CD1c-positive myeloid dendritic cell (primary cell): ENCODE measurements around the gene LUM.
A peak's percentile ranks its signal among the peaks of the same experiment; 100 is the strongest.
"Not testable (repeated sequence)": the region's sequence is repeated elsewhere in the genome, so short reads cannot be mapped to it uniquely, and the experiment has no call there.

Experiments
- DNase-seq: peaks from one replicate; pipeline ENCODE4 v3.0.0-alpha.2; 2016; ENCODE audit errors: extremely low spot score

Gene LUM

DNA sequence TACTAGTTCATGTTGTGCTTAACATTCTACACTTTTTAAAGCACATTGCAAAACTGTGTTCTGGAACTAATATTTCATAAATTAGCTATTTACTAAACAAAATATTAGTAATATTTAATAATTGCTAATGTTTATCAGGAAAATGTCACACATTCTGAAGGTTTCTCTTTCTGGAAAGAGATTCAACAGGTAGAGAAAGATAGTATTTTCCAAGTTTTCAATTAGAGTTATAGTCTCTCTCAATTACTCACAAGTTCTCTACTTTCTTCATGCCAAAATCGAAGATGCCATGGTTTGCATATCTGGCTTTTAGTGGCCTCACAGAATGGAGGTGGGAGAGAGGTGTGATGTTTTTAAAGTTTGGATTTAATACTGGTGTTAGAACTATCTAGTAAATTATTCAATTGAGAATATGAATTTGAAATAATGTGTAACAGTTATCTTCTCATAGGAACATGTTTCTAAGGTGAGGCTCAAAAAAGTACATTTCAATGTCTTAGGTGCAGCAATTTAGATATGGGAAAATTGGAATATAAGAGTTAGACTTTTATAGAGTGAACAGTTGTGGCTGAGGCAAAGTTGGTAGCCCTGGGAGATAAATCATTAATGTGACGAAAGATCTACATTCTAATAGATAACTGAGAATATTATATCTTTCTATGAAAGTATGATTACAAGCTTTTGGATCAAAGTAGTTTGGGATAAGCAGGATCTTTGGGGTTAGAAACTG, 1.5 kb downstream of the LUM start:
- no peak for DNase-seq

DNA sequence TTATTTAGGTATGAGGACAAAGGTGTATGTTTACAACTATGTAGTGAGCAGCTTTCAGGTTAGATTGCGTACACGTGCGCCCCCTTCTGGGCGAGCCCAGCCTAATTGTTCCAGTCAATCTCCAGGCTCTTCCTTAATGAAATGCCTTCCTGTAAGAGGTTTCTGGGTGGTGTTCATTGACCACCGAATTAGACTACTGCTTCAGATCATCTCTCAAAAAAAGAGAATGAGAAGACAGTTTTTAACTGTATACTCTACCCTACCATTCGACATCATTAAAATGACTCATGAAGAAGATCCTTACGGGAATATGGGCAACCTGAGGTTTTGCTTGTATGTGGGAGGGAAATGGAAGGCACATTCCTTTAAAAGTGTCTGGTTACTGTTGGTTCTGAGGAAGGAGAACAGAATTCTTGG, 2.1 kb downstream of the LUM start:
- DNase-seq, result peak; percentile 49

DNA sequence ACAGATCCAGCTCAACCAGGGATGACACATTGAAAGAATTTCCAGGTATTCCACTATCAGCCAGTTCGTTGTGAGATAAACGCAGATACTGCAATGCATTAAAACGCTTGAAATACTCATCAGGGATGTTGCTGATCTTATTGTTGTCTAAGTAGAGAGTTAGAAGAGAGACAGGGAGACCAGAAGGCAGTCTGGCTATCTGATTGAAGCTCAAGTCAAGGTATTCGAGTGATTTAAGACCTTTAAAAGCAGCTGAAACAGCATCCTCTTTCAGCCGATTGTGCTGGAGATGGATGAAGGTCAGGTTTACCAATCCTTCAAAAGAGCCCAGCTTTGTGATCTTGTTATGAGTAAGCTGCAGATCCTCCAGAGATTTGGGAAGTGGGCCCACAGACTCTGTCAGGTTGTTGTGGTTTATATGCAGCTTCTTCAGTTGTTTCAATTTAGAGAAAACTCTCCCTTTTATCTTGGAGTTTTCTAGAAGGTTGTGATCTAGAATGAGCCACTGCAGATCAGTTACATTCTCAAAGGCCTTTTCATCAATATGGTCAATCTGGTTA, 3.0 kb downstream of the LUM start:
- no peak for DNase-seq

DNA sequence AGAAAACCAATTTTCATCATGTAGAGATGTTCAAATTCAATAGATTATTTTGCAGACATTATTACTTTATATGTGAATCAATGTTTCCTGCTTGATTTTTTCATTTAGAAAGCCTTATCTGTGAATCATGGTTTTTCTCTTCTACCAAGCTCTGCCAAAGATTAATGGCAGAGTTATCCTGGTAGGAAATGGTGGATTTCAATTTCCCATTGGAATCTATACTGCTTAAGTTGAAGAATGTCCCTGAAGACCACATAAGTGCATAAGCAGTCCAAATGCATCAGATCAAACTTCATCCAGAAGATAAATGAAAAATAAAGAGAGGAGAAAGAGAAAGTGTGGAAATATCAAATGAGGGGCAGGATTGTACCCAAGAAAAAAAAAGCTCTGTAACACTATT, 5.0 kb downstream of the LUM start:
- DNase-seq, result no peak

DNA sequence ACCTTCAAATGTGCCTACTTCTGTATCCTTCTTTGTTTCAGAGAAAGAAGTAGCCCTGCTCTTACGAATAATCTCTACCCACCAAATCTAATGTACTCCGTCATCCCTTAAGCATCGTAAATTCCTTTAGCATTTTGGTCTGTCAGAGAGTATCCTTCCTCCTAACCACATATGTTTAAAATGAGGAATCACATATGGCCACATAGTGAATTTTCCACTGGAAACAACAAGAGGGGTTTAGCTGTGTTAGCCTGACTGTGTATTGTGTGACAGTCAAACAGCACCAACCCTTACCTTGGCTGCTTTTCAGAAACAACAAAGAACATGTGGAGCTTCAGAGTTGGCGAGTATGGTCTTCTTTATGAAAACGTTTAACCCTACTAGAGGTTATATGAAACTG, 5.5 kb downstream of the LUM start:
- no peak for DNase-seq

DNA sequence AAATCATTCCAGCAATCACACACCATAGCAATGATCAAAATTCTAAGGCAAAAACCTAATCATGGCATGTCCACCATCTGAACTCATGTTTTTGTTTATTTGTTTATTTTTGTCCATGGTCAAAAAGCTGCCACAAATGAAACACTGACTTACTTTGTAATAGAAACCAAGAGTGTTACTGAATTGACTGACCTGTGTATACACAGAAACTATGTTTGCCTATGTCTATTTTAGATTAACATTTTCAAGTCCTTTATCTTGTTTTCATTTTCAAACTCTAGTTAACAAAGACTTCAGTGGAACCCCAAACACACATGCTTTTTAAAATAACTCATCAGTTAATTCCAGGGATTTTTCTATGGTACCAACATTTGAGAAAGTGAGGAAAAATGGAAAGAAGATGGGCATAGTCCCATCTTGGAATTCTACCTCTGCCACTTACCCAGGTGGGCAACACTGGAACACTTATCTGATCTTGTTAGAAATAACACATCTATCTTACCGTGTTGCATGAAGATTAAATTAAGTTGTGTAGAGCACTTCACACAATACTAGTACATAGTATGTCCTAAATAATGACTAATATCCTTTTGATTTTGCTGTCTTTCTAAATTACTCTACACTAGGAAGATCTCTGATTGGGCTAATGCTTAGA, 6.4 kb downstream of the LUM start:
- DNase-seq, result no peak

DNA sequence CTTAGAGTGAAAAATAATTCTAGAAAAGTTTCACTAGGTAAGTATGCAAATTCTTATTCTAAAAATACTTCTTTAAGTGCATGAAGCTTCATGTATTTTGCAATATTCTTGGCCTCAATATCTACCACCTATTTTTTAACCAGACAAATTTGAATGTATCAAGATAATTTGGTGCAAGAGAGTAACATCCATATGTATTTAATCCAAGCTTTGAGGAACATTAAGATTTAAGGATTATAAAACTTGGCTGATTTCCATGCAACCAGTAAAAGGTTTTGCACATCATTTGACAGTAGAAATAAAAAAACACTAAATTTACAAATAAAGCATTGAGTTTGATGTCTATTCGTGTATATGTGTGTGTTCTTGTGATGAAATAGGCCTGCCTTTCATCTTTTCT, 7.7 kb downstream of the LUM start:
- DNase-seq, result no peak

DNA sequence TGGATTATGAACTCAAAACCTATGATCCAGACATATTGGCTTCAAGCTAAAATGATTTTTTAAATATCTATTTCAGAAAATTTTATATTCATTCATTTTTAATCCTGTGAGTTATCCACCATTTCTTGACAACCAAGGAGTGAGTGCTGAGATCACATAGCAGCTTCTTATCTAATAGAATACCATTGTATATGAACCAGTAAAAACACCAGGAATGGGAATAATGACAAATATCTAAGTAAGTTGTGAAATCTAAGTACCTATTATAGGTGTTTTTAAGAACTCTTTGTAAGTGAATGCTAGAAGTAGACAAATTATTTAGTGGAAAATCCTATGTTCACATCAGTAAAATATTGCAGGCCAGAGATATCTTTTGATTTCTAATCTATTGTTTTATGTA, 8.2 kb downstream of the LUM start:
- no peak for DNase-seq

DNA sequence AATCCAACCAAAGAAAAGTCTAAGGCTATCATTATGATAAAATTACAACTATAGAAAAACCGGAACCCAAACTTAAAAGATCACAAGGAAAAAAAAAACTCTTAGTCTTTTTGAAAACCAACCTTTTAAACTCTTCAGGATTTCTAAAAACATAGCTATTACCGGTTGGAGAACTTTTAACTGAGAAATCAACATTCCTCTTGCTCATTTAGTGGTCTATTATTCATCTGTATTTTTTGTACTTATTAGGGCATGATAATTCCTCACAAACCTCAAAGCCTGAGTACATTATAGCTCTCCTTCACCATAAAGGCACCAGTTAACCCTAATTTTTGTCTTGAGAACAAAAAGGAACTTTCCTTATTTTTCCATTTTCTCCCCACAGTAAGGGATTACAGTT, 10.4 kb downstream of the LUM start:
- DNase-seq, result no peak

DNA sequence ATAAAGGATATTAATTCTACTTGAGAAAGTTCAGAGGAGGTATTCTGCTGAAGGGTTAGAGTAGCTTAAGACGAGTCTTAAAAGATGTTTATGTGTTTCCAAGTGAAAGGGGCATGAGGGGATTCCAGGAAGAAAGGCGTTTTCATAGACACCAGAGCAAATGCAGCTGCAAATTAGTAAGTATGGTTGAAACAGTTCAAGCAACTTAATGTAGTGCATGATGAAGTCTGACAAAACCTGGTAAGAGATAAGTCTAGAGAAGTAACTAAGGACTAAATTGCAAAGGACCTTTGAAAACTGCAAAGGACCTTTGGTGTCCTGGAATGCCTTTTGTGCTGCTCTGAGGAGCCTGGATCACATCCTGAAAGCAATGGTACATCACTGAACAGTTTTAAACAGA, 11.5 kb downstream of the LUM start:
- DNase-seq, result no peak

DNA sequence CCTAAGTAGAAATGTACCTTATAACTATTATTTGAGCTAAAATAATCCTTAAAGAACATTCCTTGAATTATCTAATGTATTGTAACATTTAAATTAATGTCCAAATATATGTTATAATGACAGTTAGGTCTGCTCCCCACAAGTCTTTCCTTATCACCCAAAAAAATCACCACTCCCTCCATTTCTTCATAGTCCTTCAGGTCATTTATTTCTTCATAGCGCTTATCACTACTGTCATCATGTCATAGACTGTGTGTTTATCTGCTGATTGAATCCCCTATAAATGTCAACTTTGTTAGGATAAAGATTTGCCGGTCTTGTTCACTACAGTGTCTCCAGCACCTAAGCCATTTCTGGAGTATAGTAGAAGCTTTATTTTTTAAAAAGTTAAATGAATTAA, 12.0 kb downstream of the LUM start:
- DNase-seq, result no peak

DNA sequence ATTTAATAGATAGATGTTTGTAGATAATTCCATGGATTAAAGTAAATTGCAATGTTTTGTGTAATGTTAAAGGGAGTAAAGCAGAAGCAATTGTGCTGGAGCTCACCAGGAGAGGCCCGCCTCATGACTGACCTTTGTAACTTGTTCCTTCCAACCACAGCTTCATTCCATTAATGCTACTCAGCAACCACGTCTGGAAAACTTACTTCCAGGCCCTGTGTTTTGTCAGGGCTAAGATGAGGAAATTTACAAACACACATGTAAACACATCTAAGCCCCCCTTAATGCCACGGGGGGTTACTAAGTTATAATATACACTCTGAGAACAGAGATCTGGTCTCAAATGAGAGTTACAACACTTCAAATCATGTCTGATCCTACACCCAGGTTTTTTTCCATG, 12.4 kb downstream of the LUM start:
- DNase-seq, result no peak

DNA sequence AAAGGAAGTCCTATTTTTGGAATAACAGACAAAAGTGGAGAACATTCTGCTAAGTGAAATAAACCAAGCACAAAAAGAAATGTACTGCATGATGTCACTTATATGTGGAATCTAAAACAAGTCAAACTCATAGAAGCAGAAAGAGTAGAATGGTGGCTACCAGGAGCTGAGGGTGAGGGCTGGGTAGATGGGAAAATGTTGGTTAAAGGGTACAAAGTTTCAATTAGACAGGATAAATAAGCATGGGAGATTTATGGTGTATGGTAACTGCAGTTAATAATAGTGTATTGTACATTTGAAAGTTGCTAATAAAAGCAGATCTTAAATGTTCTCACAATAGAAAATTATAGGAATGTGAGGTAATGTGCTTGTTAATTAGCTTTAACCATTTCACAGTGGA, 12.8 kb downstream of the LUM start:
- DNase-seq, result no peak

DNA sequence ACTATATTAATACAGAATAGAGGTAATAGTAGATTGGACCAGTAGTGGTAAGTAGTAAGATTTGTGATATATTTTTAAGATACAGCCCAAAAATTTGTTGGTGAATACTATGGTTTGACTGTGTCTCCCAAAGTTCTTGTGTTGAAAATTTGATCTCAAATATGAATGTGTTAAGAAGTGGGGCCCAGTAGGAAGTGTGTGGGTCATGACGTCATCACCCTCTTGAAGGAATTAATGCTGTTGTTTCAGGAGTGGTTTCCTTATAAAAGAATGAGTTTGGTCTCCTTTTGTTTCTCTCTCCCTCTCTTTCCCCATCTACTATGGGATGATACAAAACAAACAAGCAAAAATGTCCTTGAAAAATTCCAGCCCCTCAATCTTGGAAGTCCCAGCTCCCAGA, 16.3 kb downstream of the LUM start:
- DNase-seq, result no peak

DNA sequence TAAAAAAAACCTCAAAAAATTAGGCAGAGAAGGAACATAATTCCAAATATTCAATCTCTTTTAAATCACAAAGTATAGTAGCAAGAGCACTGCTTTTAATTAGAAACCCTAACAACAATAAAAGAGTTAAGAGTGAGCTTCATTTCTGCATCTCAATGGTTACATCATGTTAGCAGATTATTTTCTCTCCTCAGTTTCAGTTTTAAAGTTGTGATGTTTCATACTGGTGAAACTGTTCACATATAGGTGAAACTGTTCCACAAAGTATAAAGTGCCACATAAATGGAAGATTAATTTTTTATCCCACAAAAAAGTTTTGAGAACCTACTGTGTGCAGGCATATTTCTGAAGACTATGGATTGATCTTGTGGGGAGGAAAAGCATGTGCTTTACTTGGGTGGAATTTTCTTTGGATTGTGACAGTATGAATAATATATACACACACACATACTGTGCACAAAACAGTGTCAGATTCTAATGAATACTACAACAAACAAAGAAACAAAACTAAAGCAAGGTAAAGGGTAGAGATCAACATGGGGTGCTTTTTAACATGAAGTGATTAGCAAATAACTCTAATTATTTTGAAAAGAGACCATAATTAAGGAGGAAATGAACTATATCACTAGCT, 17.1 kb downstream of the LUM start:
- DNase-seq, result no peak

DNA sequence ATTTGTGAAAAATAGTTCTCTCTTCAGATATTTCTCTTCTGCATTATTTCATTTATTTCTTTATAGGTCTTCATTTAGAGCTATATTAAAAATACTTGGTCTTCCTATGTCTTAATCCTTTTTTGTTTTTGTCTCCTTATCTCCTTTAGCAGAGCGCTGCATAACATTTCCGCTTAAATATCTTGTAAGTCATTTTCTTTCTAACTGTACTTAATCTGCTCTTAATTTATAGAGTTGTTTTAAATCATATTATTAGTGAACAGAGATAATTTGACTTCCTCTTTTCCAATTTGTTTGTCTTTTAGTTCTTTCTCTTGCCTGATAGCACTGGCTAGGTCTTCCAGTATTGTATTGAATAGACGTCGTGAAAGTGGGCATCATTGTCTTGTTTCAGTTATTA, 18.0 kb downstream of the LUM start:
- no peak for DNase-seq

DNA sequence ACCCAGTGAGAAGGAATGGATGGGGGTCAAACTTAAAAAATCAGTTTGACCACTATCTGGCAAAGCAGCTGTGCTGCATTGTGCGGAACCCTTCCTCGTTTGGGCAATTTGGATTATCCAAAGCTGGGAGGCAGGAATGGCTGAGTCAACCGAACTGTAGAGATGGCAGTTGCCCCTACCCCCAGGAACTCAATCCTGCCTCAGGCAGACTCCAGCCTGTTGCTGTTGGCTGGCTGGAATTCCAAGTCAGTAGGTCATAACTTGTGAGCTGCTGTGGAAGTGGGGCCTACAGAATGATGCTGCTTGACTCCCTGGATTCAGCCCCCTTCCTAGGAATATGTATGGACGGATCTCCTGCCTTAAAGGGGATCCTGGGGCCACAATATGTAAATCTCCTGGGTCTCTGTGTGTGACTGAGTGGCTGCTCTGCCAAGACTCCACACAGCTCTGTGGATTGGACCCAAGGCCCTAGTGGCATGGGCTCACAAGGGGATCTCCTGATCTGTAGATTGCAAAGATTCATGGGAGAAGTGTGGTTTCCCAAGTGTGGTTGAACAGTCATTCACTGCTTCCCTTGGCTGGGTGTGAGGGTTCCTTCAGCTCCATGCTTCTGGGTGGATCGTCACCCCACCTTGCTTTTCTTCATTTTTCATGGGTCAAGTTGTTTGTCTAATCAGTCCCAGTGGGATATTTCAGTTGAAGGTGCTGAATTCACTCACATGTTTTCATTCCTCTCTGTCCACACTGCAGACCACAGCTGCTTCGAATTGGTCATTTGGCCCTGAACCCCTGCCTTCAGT, 19.2 kb downstream of the LUM start:
- no peak for DNase-seq

DNA sequence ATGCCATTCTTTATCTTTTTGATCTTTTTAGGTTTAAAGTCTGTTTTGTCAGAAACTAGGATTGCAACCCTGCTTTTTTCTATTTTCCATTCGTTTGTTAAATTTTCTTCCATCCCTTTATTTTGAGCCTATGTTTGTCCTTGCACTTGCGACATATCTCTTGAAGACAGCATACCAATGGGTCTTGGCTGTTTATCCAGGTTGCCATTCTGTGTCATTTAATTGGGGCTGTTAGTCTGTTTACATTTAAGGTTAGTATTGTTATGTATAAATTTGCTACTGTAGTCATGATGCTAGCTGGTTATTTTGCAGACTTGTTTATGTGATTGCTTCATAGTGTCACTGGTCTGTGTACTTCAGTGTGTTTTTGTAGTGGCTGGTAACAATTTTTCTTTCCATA, 21.3 kb downstream of the LUM start:
- not testable (repeated sequence) for DNase-seq

DNA sequence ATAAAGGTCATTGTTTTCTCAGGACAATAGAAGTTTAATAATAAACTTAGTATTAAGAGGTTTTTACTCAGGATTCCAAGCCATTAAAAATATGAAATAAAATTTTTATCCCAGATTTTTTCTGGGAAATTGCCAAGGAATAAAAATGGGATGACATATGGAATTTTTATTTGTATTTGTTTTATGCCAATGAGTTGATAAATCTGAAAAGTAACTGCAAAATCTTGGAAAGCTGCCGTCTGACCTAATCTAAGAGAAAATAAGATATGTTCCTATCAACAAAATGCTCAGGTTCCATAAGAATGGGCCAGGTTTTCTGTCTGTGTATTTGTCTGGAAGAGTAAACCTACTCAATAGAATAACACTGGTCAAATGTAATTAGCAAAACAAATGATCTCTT, 31.3 kb downstream of the LUM start:
- no peak for DNase-seq

DNA sequence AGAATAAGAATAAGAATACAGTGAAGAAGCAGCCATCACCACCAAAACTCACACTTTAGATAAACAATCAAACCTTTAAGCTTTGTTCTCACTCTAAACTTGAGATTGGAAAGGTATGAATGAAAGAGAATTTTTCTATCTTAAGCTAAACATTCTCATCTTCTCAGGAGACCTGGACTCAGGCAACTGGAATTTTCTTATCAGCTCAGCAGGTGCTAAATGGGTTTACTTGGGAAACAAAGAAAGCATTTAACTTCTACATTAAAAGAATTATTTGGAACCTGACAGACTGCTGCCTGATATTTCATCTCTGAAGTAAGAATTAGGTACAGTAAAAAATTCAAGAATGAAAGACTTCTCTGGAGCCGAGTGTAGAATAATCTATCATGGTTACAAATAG, 32.8 kb downstream of the LUM start:
- no peak for DNase-seq

DNA sequence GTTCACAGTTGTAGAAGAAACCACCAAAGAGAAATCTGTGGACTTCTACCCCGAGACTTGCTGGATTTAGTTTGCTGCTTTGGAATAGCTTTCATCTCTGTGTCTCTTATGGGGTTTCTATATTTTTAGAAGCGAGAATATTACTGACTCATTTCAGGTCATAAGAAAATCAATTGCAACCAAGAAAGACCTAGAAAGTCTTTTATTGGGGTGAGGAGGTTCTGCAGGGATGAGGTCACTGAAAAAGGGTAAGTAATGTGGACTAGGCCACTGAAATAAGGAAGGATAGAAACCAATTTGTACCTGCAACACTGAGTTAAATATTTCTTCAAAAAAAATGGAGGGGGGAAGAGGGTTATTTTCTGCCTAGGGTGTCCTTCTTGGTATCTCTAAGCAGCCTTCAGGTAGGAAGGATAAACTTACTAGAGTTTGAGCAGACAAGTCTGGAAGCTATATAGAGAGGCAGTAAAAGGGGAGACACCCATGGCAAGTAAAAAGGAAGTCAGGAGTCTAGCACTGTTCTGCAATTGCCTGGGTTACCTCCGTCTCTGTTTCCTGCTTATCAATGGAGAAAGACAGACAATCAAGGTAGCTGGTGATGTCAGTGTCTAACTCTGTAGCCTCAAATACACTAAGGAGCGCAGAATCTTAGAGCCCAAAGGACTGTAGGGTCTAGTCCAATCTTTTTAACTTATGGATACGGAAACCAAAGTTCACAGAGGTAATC, 33.9 kb downstream of the LUM start:
- no peak for DNase-seq

DNA sequence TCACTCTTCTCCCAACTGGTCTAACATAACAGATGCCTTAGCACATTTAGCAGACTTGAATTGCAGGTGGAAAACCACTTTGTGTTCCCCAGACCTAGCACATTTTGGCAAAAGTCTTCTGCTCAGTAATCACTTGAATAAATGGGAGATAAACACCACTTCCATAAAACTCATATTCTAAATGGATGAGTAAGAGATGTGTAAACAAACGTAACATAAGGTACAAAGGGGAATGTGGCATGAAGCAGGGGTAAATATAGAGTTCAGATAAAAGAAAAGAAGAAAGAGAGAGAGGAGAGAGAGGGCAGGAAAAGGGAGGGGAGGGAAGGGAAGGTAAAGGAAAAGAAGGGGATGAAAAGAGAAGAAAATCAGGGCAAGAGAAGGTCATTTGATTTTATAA, 36.4 kb downstream of the LUM start:
- DNase-seq, result no peak
